GM12874 (cell line): ENCODE results near the gene RAB3IL1.

Source experiments
- CTCF ChIP-seq: IDR thresholded peaks from 2 replicates; pipeline ENCODE4 v1.5.1; 2011; ENCODE audit warnings: low read depth, mild to moderate bottlenecking, control low read depth, low read length, moderate library complexity; ENCODE audit not compliant: insufficient read depth

The RAB3IL1 gene

GRCh38 chr11:61868571-61869428 is 48.6 kb downstream of the RAB3IL1 start:
- no peak for TF ChIP-seq CTCF

GRCh38 chr11:61866958-61867343 is 50.4 kb downstream of the RAB3IL1 start:
- TF ChIP-seq CTCF: no peak

- no peak for TF ChIP-seq CTCF
Measured at GRCh38 chr11:61866231-61866957, 51.0 kb downstream of the RAB3IL1 start.

- no peak for TF ChIP-seq CTCF
Measured at GRCh38 chr11:61864814-61865775, 52.3 kb downstream of the RAB3IL1 start.

GRCh38 chr11:61863548-61864081 is 53.8 kb downstream of the RAB3IL1 start:
- TF ChIP-seq CTCF: no peak

- no peak for TF ChIP-seq CTCF
Measured at GRCh38 chr11:61862714-61863547, 54.4 kb downstream of the RAB3IL1 start.
